A673 (cell line): ENCODE results near the gene CHIC2.

Source experiments
- CTCF ChIP-seq: fragments of 300-800, 200-600 bp; sonication (generic); conservative IDR thresholded peaks from 2 replicates; pipeline ENCODE4 v1.5.1; 2017; ENCODE audit warnings: low read depth, mild to moderate bottlenecking, antibody characterized with exemption, low read length, moderate library complexity, mixed read lengths
- EZH2 ChIP-seq: fragments of 200-600 bp; sonication (generic); IDR thresholded peaks from 2 replicates; pipeline ENCODE4 v1.6.1; 2017; ENCODE audit warnings: borderline replicate concordance, low read depth, mild to moderate bottlenecking, mixed read lengths, antibody characterized with exemption, low read length; ENCODE audit not compliant: poor library complexity, severe bottlenecking

- TF ChIP-seq CTCF = no peak
- no peak for TF ChIP-seq EZH2
These were observed 47.9 kb downstream of the CHIC2 start for GRCh38 chr4:54016504-54016903.
